Measurements from ENCODE around the gene SLX9.

SLX9 gene

GRCh38 chr21:44948426-44949120, 8.7 kb downstream of the SLX9 start:
- DNase-seq, result peak; percentile 12

- no peak for DNase-seq
Measured at GRCh38 chr21:44949161-44949778, 9.4 kb downstream of the SLX9 start.

- peak; percentile 79 for DNase-seq
Measured at GRCh38 chr21:44949779-44950198, 10.0 kb downstream of the SLX9 start.

GRCh38 chr21:44950351-44950750, 10.5 kb downstream of the SLX9 start:
- DNase-seq, result no peak

GRCh38 chr21:44951186-44951915, 11.5 kb downstream of the SLX9 start:
- no peak for DNase-seq

- DNase-seq, result no peak
Measured at GRCh38 chr21:44952116-44952928, 12.5 kb downstream of the SLX9 start.

- no peak for DNase-seq
Measured at GRCh38 chr21:44952929-44953627, 13.2 kb downstream of the SLX9 start.

- DNase-seq, result no peak
Measured at GRCh38 chr21:44953628-44954021, 13.8 kb downstream of the SLX9 start.

GRCh38 chr21:44954281-44954771, 14.5 kb downstream of the SLX9 start:
- no peak for DNase-seq

- DNase-seq, result no peak
Measured at GRCh38 chr21:44955141-44955797, 15.4 kb downstream of the SLX9 start.

- DNase-seq, result no peak
Measured at GRCh38 chr21:44955798-44956175, 16.0 kb downstream of the SLX9 start.

GRCh38 chr21:44956356-44957046, 16.7 kb downstream of the SLX9 start:
- no peak for DNase-seq

- DNase-seq, result no peak
Measured at GRCh38 chr21:44957047-44957831, 17.4 kb downstream of the SLX9 start.

- DNase-seq, result no peak
Measured at GRCh38 chr21:44957901-44958451, 18.1 kb downstream of the SLX9 start.

- DNase-seq, result peak; percentile 91
Measured at GRCh38 chr21:44958471-44959191, 18.8 kb downstream of the SLX9 start.

- no peak for DNase-seq
Measured at GRCh38 chr21:44959376-44960091, 19.7 kb downstream of the SLX9 start.

- DNase-seq, result no peak
Measured at GRCh38 chr21:44960141-44961092, 20.6 kb downstream of the SLX9 start.
